HG02623 (cell line): ENCODE measurements around the gene MCCC2.
A peak's percentile ranks its signal among the peaks of the same experiment; 100 is the strongest.
"Not testable (repeated sequence)": the region's sequence is repeated elsewhere in the genome, so short reads cannot be mapped to it uniquely, and the experiment has no call there.

Experiments used
- ATAC-seq: cut with Tn5 transposase; IDR thresholded peaks from one replicate; pipeline ENCODE4 v1.9.1; 2021; ENCODE audit warnings: moderate library complexity; ENCODE audit not compliant: unreplicated experiment

The MCCC2 gene

DNA sequence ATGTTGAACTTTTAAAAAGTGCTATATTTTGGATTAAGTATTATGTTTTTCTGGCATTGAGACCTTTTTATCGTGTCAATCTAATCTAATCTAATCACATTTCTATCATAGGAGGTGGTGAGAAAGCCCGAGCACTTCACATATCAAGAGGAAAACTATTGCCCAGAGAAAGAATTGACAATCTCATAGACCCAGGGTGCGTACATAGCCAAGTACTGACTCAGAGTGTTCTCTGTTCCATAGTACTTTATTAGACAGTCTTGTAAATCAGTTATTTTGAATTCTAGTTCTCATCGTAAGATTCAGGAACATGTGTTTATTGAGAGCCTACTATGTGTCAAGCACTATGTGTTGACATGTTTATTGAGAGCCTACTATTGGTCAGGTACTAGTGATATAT is 9.0 kb downstream of the MCCC2 start:
- no peak for ATAC-seq

DNA sequence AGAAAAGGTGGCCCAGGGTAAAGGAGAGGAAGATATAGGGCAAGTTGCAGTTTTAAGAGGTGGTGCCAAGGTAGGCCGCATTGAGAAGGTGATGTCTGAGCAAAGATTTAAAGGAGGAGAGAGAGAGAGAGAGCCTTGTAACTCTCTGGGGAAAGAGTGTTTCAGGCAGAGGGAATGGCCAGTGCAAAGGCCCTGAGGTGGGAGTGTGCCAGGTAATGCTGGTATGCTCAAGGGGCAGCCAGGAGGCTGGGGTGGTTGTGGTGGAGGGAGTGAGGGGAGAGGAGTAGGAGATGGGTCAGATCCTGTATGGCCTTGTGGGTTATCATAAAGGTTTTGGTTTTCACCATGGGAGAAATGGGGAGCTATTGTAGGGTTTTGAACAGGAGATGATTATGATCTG is 9.9 kb downstream of the MCCC2 start:
- ATAC-seq = no peak

- no peak for ATAC-seq
These were observed 13.6 kb downstream of the MCCC2 start for GRCh38 chr5:71600783-71601182.

- ATAC-seq = peak; percentile 96
These were observed 14.3 kb downstream of the MCCC2 start for GRCh38 chr5:71601222-71602026.

- ATAC-seq = not testable (repeated sequence)
These were observed 22.8 kb downstream of the MCCC2 start for GRCh38 chr5:71609916-71610315.

DNA sequence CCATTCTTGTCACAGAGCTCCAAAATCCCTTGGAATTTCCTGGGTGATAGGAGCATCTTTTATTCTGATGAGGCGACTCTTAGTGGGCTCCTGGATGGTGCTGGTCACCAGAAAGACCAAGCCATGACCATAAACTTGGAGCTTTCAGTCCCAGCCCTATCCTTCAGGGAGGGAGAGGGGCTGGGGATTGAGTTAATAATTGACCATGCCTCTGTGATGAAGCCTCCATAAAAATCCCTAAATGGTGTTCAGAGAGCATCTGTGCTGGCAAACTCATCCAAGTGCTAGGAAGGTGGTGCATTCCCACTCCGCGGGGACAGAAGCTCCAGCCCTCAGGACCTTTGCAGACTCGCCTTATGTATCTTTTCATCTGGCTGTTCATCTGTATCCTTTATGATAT is 28.7 kb downstream of the MCCC2 start:
- no peak for ATAC-seq

DNA sequence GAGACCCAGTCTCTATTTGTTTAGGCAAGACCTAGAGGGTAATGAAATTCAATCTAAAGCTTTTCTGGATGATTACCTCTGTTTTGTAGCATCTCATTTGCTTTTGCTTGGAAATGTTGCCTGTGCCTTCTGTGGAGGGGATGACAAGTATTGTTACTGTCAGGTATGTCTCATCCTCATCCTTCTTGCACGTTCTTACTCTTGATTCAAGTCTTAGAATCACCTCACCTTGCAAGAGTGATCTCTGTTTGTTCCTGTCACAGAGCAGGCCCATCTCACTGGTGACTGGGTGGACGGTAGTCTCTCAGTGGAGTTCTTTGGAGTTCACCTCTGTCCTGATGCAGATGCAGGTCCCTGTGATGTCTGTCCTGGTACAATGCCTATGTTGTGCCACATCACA is 33.5 kb downstream of the MCCC2 start:
- ATAC-seq = no peak

DNA sequence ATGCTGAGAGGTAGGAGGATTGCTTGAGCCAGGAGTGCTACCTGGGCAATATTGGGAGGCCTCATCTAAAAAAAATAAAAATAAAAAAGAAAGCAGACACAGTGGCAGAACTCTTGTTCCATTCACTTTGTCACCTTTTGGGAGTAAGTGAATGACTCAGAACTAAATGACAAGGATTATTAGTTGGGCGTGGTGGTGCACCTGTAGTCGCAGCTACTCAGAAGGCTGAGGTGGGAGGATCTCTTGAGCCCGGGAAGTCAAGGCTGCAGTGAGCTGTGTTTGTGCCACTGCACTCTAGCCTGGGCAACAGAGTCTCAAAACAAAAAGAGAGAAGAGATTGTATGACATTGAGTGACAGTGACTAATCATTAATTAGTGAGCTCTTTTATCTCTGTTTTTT is 34.1 kb downstream of the MCCC2 start:
- no peak for ATAC-seq

DNA sequence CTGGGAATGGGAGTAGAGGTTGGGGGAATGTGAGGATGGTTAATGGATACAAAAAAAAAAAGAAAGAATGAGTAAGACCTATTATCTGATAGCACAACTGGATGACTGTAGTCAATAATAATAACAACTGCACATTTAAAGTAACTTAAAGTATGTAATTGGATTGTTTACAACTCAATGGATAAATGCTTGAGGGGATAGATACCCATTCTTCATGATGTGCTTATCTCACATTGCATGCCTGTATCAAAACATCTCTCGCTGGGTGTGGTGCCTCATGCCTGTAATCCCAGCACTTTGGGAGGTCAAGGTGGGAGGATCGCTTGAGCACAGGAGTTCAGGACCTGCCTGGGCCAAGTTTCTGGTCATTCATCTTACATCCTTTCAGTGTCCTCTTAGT is 34.6 kb downstream of the MCCC2 start:
- ATAC-seq = no peak

DNA sequence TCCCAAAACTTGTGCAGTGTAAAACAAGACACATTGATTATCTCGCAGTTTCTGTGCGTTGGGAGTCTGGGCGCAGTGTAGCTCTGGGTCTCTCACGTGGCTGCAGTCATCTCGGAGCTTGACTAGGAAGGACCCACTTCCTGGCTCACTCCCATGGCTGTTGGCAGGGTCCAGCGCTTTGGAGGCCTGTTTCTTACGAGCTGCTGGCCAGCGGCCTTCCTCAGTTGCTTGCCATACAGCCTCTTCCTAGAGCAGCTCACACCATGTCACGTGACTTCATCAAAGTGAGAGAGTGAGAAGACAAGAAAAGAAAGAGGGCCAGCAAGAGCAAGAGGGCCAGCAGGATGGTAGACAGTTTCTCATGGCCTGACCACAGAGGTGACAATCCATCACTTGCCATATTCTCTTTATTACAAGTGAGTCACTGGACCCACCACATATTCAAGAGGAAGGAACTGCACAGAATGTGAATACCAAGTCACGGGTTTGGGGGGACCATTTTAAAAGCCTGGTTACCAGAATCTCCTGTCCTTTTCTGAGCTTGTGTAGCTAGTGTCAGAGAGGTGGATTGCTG is 36.2 kb downstream of the MCCC2 start:
- no peak for ATAC-seq

GRCh38 chr5:71629950-71630349 is 42.8 kb downstream of the MCCC2 start:
- ATAC-seq = no peak

DNA sequence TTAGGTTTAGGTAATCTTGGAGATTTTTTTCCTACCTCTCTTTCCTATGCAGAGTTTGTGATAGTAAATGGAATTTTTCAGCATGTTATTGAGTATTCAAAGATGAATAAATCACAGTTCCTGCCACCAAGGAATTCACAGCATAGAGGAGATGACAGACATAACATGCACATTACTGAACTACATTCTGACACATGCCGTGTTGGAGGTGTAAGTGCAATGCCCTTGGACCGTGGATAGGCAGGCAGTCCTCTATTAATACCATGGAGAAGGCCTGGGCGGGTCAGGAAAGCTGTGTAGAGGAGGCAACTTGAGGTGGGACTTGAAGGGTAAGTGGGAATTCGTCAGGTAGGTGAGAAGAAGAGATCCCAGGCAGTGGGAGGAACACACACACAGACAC is 43.9 kb downstream of the MCCC2 start:
- no peak for ATAC-seq

GRCh38 chr5:71632168-71632567 is 45.0 kb downstream of the MCCC2 start:
- ATAC-seq = no peak

DNA sequence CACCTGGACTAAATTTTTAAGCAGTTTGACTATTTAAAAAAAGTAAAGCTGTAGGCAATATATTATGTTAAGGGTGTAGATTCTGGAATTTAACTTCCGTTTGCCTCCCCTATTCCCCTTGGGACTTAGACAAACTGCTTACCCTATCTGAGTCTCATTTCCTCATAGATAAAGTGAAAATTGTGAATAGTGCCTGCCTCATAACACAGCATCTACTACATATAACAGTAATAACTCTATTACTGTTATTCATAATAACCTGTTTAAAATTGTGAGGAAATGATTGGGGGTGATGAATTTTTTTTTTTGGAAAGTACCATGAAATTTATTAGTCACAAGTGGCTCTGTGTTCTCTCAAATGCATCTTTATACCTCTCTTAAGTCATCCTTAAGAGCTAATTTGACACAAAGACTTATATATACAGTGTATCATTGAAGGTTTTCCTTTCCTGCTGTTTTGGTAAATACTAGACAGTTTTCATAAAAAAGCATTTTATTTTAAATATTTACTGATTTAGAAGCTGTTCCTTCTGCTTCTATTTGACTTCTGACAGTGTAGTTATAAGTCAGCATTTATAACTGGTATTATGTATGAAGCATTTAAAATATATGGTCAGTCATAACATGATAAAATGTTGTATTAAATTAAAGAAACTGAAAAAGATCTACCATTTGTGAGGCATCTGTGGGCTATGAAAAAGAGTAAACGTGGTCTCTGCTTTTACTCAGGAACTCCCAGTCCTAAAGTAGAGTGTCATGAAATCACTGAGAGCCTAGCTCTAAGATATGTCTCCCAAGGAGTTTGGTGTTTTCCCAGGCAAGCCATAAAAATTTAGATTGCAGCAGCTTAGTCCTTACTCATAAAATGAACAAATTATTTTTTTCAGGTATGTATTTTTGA is 46.4 kb downstream of the MCCC2 start:
- no peak for ATAC-seq

DNA sequence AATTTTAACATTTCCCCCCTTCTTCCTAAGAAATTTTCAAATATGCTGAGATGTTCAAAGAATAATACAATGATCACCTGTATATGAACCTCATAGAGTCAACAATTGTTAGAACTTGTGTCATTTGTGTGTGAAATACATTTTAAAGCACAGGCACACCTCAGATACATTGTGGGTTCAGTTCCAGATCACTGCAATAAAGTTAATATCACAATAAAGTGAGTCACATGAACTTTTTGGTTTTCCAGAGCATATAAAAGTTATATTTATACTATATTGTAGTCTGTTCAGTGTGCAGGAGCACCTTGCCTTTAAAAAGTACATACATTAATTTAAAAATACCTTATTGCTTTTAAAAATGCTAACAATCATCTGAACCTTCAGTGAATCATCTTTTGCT is 50.0 kb downstream of the MCCC2 start:
- no peak for ATAC-seq

- no peak for ATAC-seq
These were observed 53.3 kb downstream of the MCCC2 start for GRCh38 chr5:71640408-71640807.

- ATAC-seq = no peak
These were observed 57.9 kb downstream of the MCCC2 start for GRCh38 chr5:71645030-71645429.

- ATAC-seq = not testable (repeated sequence)
These were observed 63.8 kb downstream of the MCCC2 start for GRCh38 chr5:71650940-71651339.

DNA sequence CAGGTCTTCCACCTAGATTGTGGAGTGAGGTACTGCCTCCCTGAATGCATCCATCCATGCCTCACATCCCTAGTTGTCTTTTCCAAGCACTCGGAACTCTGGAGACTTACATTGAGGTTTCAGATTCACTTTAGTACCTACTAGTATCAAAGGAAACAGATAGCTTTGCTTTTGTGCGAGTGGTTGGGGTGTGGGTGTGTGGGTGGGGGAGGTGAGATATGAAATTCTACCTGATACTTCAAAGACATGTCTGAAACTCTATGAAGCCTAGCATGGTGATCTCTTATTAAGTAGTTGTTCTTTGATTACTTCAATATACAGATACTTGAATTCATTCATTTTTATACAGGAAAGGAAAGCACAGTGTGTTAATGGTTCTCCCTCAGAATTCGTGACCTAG is 64.4 kb downstream of the MCCC2 start:
- ATAC-seq = no peak

GRCh38 chr5:71652349-71652748 is 65.2 kb downstream of the MCCC2 start:
- ATAC-seq = no peak

- no peak for ATAC-seq
These were observed 65.8 kb downstream of the MCCC2 start for GRCh38 chr5:71652803-71653543.
